SK-N-SH (cell line): Measurements from ENCODE around the gene OTC. TPM values are rescaled to one million over a fixed set of nuclear protein-coding genes. Genes with fewer than 3 reads are reported as not detected.

ENCODE experiments used
- CTCF ChIA-PET: fragments of 300-600, 350-600 bp; formaldehyde crosslinking; extraction: SDS; loops from one replicate; lab custom pipeline; 2021; lab: Yijun Ruan, JAX
- POLR2A ChIA-PET: fragments of 350-600 bp; sonication (Branson Sonifier 250); formaldehyde crosslinking; extraction: SDS; loops from one replicate; lab custom pipeline; 2020; ENCODE audit warnings: antibody characterized with exemption, inconsistent platforms; lab: Yijun Ruan, JAX
- DNase-seq: peaks from one replicate; pipeline ENCODE4 v3.0.0; 2012
- H2AFZ ChIP-seq: fragments of 200-600 bp; sonication (generic); 2 replicates; pipeline ENCODE4 v1.8.1; 2016; ENCODE audit warnings: antibody characterized with exemption, mild to moderate bottlenecking, low read depth
- H3F3A ChIP-seq: fragments of 200-600 bp; sonication (generic); replicated peaks from 2 replicates; pipeline ENCODE3; 2016; ENCODE audit warnings: antibody characterized with exemption, mild to moderate bottlenecking; ENCODE audit not compliant: insufficient read depth
- H3K27ac ChIP-seq, 2 experiments: fragments of 200-500 bp in 1 of 2; fragments of 200-600 bp in 1 of 2; sonication (Bioruptor generic) in 1 of 2; sonication (generic), shearing (Covaris generic) in 1 of 2; 2 replicates each; pipeline versions ENCODE4 v1.5.1 to v1.6.1; 2014 to 2016; ENCODE audit warnings: low read depth in 2 of 2, inconsistent platforms in 1 of 2, low read length in 1 of 2, mild to moderate bottlenecking in 1 of 2, mixed read lengths in 1 of 2
- H3K27me3 ChIP-seq: fragments of 200-600 bp; sonication (generic), shearing (Covaris generic); 2 replicates; pipeline ENCODE4 v1.6.1; 2016; ENCODE audit warnings: mixed run types; ENCODE audit not compliant: insufficient read depth
- H3K36me3 ChIP-seq, 2 experiments: fragments of 200-500 bp in 1 of 2; fragments of 200-600 bp in 1 of 2; sonication (Bioruptor generic) in 1 of 2; sonication (generic) in 1 of 2; replicated peaks in 1 of 2; 2 replicates each; pipeline versions ENCODE3 to v1.5.1; 2014 to 2016; ENCODE audit warnings: low read length in 1 of 2, mild to moderate bottlenecking in 1 of 2; ENCODE audit not compliant: insufficient read depth in 2 of 2, control insufficient read depth in 1 of 2
- H3K4me1 ChIP-seq, 2 experiments: fragments of 200-500 bp in 1 of 2; fragments of 200-600 bp in 1 of 2; sonication (Bioruptor generic) in 1 of 2; sonication (generic), shearing (Covaris generic) in 1 of 2; 2 replicates each; pipeline versions ENCODE4 v1.5.1 to v1.6.1; 2014 to 2016; ENCODE audit warnings: low read depth in 1 of 2, low read length in 1 of 2, mixed run types in 1 of 2; ENCODE audit not compliant: insufficient read depth in 2 of 2, control insufficient read depth in 1 of 2
- H3K4me2 ChIP-seq: fragments of 200-600 bp; sonication (generic), shearing (Covaris generic); 2 replicates; pipeline ENCODE4 v1.6.1; 2017; ENCODE audit warnings: mixed run types
- H3K4me3 ChIP-seq, 2 experiments: fragments of 200-500 bp in 1 of 2; fragments of 200-600 bp in 1 of 2; sonication (Bioruptor generic) in 1 of 2; sonication (generic), shearing (Covaris generic) in 1 of 2; 2 replicates each; pipeline versions ENCODE4 v1.5.1 to v1.8.1; 2014 to 2016; ENCODE audit warnings: low read depth in 2 of 2, inconsistent platforms in 1 of 2, low read length in 1 of 2, mild to moderate bottlenecking in 1 of 2, mixed read lengths in 1 of 2, moderate library complexity in 1 of 2
- H3K79me2 ChIP-seq: fragments of 200-600 bp; sonication (generic); 2 replicates; pipeline ENCODE4 v1.8.1; 2017; ENCODE audit warnings: mild to moderate bottlenecking; ENCODE audit not compliant: insufficient read depth
- H3K9ac ChIP-seq: fragments of 200-600 bp; sonication (generic); 2 replicates; pipeline ENCODE4 v1.6.1; 2017; ENCODE audit warnings: mixed run types
- H3K9me2 ChIP-seq: fragments of 200-600 bp; sonication (generic); 2 replicates; pipeline ENCODE4 v1.6.1; 2017; ENCODE audit warnings: mixed run types
- H3K9me3 ChIP-seq: fragments of 200-600 bp; sonication (generic); 2 replicates; pipeline ENCODE4 v1.6.1; 2017; ENCODE audit warnings: mixed run types, mild to moderate bottlenecking, moderate library complexity
- H4K20me1 ChIP-seq: fragments of 200-600 bp; sonication (generic); 2 replicates; pipeline ENCODE4 v1.6.1; 2017; ENCODE audit warnings: mild to moderate bottlenecking, mixed run types; ENCODE audit not compliant: insufficient read depth
- ELF1 ChIP-seq: IDR thresholded peaks from 2 replicates; pipeline ENCODE4 v1.4.0; 2012
- FOSL2 ChIP-seq: IDR thresholded peaks from 2 replicates; pipeline ENCODE4 v1.4.0; 2012; ENCODE audit warnings: low read depth, mild to moderate bottlenecking, moderate library complexity, borderline replicate concordance
- FOXJ3 ChIP-seq: sonication (generic); formaldehyde crosslinking; IDR thresholded peaks from 2 replicates; pipeline ENCODE4 v1.5.1; 2020; ENCODE audit warnings: mild to moderate bottlenecking, missing genetic modification reagents
- FOXM1 ChIP-seq: IDR thresholded peaks from 2 replicates; pipeline ENCODE4 v1.4.0; 2012; ENCODE audit warnings: low read depth, mild to moderate bottlenecking
- MXI1 ChIP-seq: IDR thresholded peaks from 2 replicates; pipeline ENCODE4 v1.6.1; 2012; ENCODE audit warnings: mild to moderate bottlenecking, low read depth, low read length, improper control_type of control experiment
- NFIC ChIP-seq: IDR thresholded peaks from 2 replicates; pipeline ENCODE4 v1.4.0; 2012; ENCODE audit warnings: borderline replicate concordance
- NRF1 ChIP-seq: IDR thresholded peaks from 2 replicates; pipeline ENCODE4 v1.6.1; 2012; ENCODE audit warnings: low read depth, mild to moderate bottlenecking, low read length
- RAD21 ChIP-seq: IDR thresholded peaks from 2 replicates; pipeline ENCODE4 v1.6.1; 2012; ENCODE audit warnings: mild to moderate bottlenecking, low read length
- RCOR1 ChIP-seq: fragments of 150-350 bp; IDR thresholded peaks from 2 replicates; pipeline ENCODE4 v1.6.1; 2017; ENCODE audit warnings: antibody characterized with exemption, low read length
- RFX5 ChIP-seq: IDR thresholded peaks from 2 replicates; pipeline ENCODE4 v1.6.1; 2012; ENCODE audit warnings: mild to moderate bottlenecking, improper control_type of control experiment, low read length
- RXRA ChIP-seq: IDR thresholded peaks from 2 replicates; pipeline ENCODE4 v1.4.0; 2012; ENCODE audit warnings: low read depth, mild to moderate bottlenecking, borderline replicate concordance
- SMC3 ChIP-seq: IDR thresholded peaks from 2 replicates; pipeline ENCODE4 v1.6.1; 2012; ENCODE audit warnings: low read depth, low read length, improper control_type of control experiment
- TCF12 ChIP-seq: IDR thresholded peaks from 2 replicates; pipeline ENCODE4 v1.4.0; 2012
- TEAD4 ChIP-seq: IDR thresholded peaks from 2 replicates; pipeline ENCODE4 v1.4.0; 2012; ENCODE audit warnings: mild to moderate bottlenecking, borderline replicate concordance; ENCODE audit not compliant: insufficient read depth
- USF2 ChIP-seq: fragments of 150-350 bp; IDR thresholded peaks from 2 replicates; pipeline ENCODE4 v1.6.1; 2017; ENCODE audit warnings: antibody characterized with exemption, low read length, low read depth, borderline replicate concordance
- YY1 ChIP-seq: IDR thresholded peaks from 2 replicates; pipeline ENCODE4 v1.4.0; 2012; ENCODE audit warnings: low read depth, mild to moderate bottlenecking
- whole genome bisulfite sequencing: methylation state at CpG from one replicate; pipeline ENCODE4 v1.1.6; 2017; ENCODE audit warnings: low lambda C conversion rate; 5-methylcytosine and 5-hydroxymethylcytosine counted together
- polyA plus RNA-seq, 3 experiments: library from polyadenylated mRNA; depleted of rRNA; stranded (reverse); fragments of >200 nt; gene quantifications; 2 replicates each; pipeline ENCODE4 v1.2.3, GENCODE V29; 2012
- TF ChIP-seq, protein P1 (sequence below): IDR thresholded peaks from 2 replicates; pipeline ENCODE4 v1.4.0; 2012; ENCODE audit warnings: low read depth, borderline replicate concordance
- TF ChIP-seq, protein P2 (sequence below): IDR thresholded peaks from 2 replicates; pipeline ENCODE4 v1.4.0; 2012; ENCODE audit warnings: low read depth, borderline replicate concordance
- TF ChIP-seq, protein P3 (sequence below): fragments of 150-350 bp; IDR thresholded peaks from 2 replicates; pipeline ENCODE4 v1.6.1; 2016; ENCODE audit warnings: mild to moderate bottlenecking, low read depth, low read length
- TF ChIP-seq, protein P4 (sequence below): IDR thresholded peaks from 2 replicates; pipeline ENCODE4 v1.4.0; 2012; ENCODE audit warnings: low read depth

OTC gene
- polyA plus RNA-seq, 1 of the 3 experiments (the other 2 are of a cell fraction), result not detected

- Histone ChIP-seq H3K9me2 (no peaks in the 10 kb centered on the region), H4K20me1 (no peaks in the 10 kb centered on the region), H3F3A (no peaks in the 10 kb centered on the region), H3K79me2 (no peaks in the 10 kb centered on the region), H3K4me1 (no peaks in the 10 kb centered on the region), H3K9me3 (no peaks in the 10 kb centered on the region), H3K4me2 (no peak overlapping the region), H3K4me3 (no peak overlapping the region), H3K27ac (no peak overlapping the region), H3K27me3 (peaks cover 3% of the 10 kb centered on the region; the same call in 1 of the 2 replicates), H2AFZ (no peak overlapping the region), H3K9ac (no peak overlapping the region), H3K36me3 (no peaks in the 10 kb centered on the region)
- no peak for DNase-seq
- TF ChIP-seq RAD21 (no peak), TEAD4 (no peak), SMC3 (no peak), RXRA (no peak)
- TF ChIP-seq, protein P1, sequence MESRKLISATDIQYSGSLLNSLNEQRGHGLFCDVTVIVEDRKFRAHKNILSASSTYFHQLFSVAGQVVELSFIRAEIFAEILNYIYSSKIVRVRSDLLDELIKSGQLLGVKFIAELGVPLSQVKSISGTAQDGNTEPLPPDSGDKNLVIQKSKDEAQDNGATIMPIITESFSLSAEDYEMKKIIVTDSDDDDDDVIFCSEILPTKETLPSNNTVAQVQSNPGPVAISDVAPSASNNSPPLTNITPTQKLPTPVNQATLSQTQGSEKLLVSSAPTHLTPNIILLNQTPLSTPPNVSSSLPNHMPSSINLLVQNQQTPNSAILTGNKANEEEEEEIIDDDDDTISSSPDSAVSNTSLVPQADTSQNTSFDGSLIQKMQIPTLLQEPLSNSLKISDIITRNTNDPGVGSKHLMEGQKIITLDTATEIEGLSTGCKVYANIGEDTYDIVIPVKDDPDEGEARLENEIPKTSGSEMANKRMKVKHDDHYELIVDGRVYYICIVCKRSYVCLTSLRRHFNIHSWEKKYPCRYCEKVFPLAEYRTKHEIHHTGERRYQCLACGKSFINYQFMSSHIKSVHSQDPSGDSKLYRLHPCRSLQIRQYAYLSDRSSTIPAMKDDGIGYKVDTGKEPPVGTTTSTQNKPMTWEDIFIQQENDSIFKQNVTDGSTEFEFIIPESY, result no peak
- TF ChIP-seq, protein P2, sequence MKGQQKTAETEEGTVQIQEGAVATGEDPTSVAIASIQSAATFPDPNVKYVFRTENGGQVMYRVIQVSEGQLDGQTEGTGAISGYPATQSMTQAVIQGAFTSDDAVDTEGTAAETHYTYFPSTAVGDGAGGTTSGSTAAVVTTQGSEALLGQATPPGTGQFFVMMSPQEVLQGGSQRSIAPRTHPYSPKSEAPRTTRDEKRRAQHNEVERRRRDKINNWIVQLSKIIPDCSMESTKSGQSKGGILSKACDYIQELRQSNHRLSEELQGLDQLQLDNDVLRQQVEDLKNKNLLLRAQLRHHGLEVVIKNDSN, result no peak
- 43% methylated on average over 1 of the region's 1 CpG for WGBS
- POLR2A ChIA-PET, result no interaction called here
- CTCF ChIA-PET, result no interaction called here
These were observed 26.7 kb downstream of the OTC start for GRCh38 chrX:38379088-38379487.

DNA sequence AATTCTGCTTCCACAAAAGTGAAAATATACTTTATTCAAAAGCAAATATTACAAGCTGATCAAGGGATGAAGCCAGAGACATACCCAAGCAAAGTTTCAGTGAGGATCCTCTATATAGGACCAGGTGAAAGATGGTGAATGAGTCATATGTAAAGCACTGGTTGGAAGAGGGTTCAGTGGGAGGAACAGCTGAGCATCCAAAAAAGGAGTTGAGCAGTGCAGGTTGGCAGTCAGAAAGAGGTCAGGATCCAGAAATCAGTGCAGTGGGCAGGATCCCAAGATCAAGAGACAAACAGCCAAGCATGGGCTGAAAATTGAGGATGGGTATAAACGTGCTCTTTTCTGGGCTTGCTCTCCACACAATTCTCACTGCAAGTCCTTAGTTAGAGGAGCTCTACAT, 30.3 kb downstream of the OTC start:
- Histone ChIP-seq H2AFZ (no peak overlapping the region), H3K36me3 (no peaks in the 10 kb centered on the region), H3K79me2 (no peaks in the 10 kb centered on the region), H3K27me3 (no peaks in the 10 kb centered on the region), H3K9me2 (no peaks in the 10 kb centered on the region), H3K9me3 (no peaks in the 10 kb centered on the region), H4K20me1 (no peaks in the 10 kb centered on the region), H3K9ac (no peak overlapping the region), H3F3A (no peaks in the 10 kb centered on the region), H3K4me2 (no peak overlapping the region), H3K4me3 (no peak overlapping the region), H3K27ac (no peak overlapping the region), H3K4me1 (no peaks in the 10 kb centered on the region)
- no peak for DNase-seq
- CTCF ChIA-PET, result no interaction called here
- POLR2A ChIA-PET, result no interaction called here
- 8% methylated on average over 1 of the region's 1 CpG for WGBS
- TF ChIP-seq MXI1, result no peak
- no peak for TF ChIP-seq RXRA
- TF ChIP-seq RCOR1, result no peak
- TF ChIP-seq, protein P1, result no peak
- TF ChIP-seq FOXM1, result no peak
- no peak for TF ChIP-seq FOSL2
- TF ChIP-seq YY1, result no peak
- no peak for TF ChIP-seq ELF1
- TF ChIP-seq NFIC, result no peak
- TF ChIP-seq NRF1, result no peak
- TF ChIP-seq, protein P3, sequence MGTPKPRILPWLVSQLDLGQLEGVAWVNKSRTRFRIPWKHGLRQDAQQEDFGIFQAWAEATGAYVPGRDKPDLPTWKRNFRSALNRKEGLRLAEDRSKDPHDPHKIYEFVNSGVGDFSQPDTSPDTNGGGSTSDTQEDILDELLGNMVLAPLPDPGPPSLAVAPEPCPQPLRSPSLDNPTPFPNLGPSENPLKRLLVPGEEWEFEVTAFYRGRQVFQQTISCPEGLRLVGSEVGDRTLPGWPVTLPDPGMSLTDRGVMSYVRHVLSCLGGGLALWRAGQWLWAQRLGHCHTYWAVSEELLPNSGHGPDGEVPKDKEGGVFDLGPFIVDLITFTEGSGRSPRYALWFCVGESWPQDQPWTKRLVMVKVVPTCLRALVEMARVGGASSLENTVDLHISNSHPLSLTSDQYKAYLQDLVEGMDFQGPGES, result no peak
- TF ChIP-seq TCF12, result no peak
- TF ChIP-seq, protein P2, result no peak
- no peak for TF ChIP-seq FOXJ3
- no peak for TF ChIP-seq RAD21
- TF ChIP-seq RFX5, result no peak
- TF ChIP-seq, protein P4, sequence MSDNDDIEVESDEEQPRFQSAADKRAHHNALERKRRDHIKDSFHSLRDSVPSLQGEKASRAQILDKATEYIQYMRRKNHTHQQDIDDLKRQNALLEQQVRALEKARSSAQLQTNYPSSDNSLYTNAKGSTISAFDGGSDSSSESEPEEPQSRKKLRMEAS, result no peak
- TF ChIP-seq USF2, result no peak
